ENCODE measurements around the gene ING5. TPM values are rescaled to one million over a fixed set of nuclear protein-coding genes. Genes with fewer than 3 reads are reported as not detected.
"Not testable (repeated sequence)": the region's sequence is repeated elsewhere in the genome, so short reads cannot be mapped to it uniquely, and the experiment has no call there.

ING5 gene
- total RNA-seq, 1 experiment from 2014 or later: 10.7 TPM

DNA sequence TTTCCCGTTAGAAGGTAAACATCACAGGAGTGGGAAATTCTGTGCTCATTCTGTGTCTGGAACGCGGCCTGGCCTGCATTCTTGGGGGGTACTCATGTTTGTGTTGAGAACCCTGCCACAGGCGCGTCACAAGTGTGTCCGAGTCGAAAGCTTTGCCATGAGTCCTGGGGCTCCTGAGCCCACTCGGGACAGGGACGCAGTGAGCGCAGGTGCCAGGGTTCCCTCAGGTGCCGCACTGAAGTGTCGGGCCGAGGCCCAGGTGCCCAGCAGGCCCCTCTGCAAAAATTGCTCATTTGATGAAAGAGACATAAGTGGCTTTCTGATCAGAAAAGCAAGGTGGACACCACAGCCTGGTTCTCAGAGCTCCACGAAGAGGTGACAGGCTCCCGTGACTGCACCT lies 37.3 kb downstream of the ING5 start:
- no peak for DNase-seq (ENCODE audit: low read depth)

DNA sequence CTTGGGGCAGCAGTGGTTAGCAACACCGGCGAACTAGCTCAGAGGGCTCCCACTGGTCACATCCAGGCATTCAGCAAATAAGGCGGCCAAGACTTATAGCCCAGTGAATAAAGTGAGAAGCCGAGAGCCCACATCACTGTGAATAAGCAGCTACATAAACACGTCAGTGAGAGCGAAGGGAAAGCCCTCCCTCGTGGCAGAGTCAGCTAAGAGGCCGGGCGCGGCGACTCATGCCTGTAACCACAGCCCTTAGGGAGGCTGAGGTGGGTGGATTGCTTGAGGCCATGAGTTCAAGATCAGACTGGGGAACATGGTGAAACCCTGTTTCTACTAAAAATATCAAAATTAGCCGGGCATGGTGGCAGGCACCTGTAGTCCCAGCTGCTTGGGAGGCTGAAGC lies 37.8 kb downstream of the ING5 start:
- DNase-seq (ENCODE audit: low read depth): peak; percentile 28

DNA sequence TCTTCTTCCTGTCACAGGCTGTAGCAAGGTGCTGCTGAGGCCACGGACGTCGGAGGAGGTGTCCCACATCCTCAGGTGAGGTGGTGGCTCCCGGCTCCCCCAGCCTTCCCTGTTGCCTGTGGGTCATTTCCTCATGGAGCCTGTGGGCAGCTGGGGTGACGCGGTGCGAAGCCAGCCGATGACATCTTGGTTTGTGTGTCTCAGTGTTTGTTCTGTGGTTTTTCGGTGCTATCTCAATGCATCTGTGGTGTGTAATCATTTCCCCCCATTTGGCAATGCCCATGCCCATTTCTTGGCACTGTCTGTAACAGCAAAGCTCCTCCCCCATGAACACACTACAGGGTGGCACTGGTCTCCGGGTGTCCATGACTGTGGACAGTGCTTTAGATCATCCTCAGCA lies 39.2 kb downstream of the ING5 start:
- DNase-seq (ENCODE audit: low read depth): peak; percentile 35

DNA sequence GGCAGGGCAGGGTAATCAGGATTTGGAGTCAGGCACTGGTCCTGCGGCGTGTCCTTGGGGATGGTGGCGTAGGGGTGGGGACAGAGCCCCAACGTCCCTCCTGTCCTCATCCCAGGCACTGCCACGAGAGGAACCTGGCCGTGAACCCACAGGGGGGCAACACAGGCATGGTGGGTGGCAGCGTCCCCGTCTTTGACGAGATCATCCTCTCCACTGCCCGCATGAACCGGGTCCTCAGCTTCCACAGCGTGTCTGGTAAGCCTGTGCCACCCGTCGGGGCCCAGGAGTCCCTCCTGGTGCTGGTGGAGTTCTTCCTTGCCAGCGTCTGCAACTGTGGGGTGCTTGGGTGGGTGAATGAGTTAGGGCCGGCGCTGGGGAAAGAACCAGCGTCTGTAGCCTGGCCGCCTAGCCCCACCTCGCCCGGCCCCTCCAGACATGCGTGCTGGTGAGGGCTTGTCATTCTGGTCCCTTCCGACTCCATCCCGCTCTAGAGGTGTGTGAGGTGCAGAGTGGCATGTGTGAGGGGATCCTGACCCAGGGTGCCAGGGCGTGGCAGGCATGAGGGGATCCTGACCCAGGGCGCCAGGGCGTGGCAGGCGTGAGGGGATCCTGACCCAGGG lies 40.6 kb downstream of the ING5 start:
- DNase-seq (ENCODE audit: low read depth): no peak

DNA sequence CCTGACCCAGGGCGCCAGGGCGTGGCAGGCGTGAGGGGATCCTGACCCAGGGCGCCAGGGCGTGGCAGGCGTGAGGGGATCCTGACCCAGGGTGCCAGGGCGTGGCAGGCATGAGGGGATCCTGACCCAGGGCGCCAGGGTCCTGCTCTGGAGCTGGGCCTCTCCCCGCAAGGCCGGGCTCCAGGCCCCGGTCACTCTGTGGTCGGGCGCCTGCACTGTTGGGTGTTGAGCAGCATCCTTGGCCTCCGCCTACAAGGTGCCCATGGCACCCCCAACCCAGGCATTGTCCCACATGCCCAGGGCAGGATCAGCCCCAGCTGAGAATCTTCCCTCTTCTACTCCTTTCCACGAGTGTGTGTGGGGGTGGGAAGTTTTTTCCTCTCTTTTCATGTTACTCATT lies 41.2 kb downstream of the ING5 start:
- not testable (repeated sequence) for DNase-seq (ENCODE audit: low read depth)

DNA sequence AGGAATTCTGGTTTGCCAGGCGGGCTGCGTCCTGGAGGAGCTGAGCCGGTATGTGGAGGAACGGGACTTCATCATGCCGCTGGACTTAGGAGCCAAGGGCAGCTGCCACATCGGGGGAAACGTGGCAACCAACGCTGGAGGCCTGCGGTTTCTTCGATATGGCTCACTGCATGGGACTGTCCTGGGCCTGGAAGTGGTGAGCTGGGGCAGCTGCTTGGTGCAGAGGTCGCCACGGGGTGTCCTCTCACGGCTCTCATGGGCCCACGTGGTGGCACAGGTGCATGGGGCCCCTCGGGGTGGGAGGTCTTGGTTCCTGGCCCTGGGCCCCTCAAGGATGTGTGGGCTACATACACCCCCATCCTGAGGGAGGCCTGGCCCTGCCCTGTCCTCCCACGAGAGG lies 41.8 kb downstream of the ING5 start:
- DNase-seq (ENCODE audit: low read depth): no peak

DNA sequence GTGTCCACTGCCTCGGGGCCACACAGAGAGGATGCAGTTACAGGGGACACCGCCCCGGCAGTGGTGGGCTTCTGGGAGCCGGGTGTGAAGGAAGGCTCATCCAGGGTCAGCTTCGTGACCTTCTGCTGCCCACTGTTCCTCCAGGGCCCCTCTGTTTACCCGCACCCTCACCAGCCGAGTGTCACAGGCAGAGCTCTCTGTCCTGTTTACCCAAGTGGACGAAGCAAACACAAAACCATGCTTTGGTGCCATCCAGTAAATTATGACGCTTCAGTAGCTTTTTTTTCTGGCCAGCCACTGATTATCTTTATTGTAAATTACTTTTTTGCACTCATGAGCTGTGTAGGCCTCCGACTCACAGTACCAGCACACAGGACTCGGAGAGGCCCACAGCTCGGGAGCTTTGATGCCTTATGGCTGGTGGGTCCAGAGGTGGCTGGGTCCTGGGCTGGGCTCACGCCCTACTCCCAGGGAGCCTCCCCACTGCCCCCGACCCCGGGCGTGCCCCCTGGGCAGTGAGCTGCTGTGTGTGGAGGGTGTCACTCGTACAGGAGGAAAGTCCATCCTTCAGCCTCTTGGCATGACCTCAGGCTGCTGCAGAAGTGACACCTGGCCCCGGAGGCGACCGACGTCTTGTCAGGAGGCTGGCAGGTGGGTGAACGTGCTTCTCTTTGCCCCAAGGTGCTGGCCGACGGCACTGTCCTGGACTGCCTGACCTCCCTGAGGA lies 42.4 kb downstream of the ING5 start:
- DNase-seq (ENCODE audit: low read depth): no peak

DNA sequence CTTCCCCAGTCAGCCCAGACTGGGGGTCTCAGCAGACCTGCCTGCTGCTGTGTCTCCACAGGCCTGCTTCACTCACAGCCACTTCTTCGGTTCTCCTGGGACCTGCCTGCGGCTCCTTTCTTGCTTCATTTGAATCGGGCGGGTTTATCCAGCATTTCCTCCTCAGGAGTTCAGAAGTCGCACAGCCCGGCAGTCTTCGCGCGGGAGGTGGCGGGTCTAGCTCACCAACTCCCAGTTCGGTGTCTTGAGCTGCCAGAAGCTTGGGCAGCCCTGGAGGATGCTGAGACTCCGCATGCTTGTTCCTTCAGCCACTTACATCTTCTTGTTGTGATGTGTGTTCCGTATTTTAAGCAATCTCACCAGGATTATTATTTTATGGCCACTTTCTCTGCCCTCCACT lies 43.4 kb downstream of the ING5 start:
- DNase-seq (ENCODE audit: low read depth): no peak

DNA sequence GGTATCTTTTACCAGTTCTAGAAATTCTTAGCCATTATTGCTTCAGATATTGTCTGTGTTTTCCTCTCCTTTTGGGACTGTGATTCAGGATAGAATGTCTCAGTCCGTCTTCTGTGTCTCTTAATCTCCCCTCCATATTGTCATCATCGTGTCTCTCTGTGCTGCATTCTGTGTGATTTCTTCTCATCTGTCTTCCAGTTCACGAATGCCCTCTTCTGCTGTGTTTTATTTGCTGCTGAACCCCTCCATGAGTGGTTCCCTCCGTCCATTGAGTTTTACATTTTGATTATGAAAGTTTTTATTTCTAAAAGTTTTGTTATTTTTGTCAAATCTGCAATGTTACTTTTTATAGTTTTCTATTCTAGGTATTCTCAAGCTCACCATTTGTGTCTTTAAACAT lies 44.2 kb downstream of the ING5 start:
- DNase-seq (ENCODE audit: low read depth): no peak

DNA sequence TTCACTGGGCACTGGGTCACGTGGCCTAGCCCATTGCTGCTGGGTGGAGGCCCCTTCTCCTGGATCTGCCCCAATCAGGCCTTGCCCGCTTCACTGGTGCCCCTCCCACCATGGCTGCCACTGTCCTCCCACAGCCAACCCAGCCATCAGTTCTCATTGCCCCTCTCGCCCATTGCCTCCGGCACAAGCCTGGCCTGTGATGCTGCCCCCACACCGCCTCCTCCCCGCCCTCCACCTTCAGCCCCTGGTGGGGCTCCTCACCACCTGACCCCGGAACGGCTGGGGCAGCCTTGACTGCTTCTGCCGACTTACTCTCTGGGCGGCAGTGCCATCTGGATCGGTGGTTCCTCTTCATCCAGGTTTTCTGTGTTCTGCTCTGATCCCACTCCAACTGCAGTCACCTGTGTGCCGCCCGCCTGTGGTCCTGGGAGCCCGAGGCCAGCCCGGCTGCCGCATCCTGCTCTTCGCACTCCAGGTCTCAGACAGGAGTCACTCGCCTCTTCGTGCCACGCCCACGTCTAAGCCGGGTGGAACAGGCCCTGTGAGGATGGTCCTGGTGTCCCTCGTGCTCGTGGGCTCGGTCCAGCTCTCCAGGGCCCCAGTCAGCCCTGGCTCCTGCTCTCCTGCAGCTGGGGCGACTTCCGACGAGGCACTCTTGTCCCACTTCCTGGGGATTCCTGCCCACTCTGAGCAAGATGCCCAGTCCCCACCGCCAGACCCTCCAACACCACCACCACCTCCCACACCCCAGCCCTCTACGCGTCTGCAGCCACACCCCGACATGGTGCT lies 46.8 kb downstream of the ING5 start:
- DNase-seq (ENCODE audit: low read depth): no peak

DNA sequence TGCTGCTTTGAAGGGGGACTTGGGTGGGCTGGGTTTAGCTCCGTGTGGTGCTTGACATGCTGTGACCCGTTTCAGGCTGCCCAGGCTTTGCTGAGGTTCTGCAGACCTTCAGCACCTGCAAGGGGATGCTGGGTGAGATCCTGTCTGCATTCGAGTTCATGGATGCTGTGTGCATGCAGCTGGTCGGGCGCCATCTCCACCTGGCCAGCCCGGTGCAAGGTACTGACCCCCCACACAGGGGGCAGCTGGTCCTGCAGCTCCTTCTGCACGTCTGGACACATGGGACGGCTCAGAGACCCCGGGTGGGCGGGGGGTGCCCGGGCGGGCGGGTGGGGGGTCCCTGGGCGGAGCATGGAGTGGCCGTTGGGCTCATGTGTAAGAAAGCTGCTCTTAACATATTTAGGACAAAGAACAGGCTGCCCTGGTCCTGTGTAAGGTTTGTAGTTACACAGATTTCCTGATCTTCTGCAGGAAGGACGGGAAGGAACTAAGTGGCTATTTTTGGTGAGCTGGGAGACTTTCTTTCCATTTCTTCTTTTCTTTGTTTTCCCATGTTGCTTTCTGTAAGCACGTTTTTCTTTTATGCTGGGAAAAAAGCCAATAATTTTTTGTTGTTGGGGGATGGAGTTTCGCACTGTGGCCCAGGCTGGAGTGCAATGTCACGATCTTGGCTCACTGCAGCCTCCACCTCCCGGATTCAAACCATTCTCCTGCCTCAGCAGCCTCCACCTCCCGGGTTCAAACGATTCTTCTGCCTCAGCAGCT lies 48.4 kb downstream of the ING5 start:
- no peak for DNase-seq (ENCODE audit: low read depth)

DNA sequence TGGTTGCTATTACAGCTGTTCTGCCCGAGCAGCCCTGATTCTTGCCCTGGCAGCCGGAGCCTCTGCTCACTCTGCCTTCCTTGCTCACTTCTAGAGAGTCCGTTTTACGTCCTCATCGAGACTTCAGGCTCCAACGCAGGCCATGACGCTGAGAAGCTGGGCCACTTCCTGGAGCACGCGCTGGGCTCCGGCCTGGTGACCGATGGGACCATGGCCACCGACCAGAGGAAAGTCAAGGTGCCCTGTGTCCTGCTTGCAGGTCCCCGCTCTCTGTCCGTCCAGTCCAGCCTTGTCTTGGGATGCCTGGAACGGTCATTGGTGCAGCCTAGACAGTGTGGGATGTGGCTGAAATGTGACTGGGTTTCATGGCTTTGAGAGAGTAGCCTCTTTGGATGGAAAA lies 49.3 kb downstream of the ING5 start:
- no peak for DNase-seq (ENCODE audit: low read depth)

DNA sequence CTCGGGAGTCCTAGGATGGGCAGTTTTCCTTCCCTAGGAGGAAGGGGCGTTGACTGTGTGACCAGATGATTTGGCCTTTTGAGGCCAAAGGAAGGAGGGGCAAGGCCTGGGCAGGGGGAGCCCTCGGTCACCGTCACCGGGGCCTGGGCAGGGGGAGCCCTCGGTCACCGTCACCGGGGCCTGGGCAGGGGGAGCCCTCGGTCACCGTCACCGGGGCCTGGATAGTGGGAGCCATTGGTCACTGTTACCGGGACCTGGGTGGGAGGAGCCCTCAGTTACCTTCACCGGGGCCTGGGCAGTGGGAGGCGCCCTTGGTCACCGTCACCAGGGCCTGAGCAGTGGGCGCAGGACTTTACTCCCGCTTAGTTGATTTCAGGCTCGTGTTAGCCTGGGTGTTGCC lies 49.9 kb downstream of the ING5 start:
- no peak for DNase-seq (ENCODE audit: low read depth)

DNA sequence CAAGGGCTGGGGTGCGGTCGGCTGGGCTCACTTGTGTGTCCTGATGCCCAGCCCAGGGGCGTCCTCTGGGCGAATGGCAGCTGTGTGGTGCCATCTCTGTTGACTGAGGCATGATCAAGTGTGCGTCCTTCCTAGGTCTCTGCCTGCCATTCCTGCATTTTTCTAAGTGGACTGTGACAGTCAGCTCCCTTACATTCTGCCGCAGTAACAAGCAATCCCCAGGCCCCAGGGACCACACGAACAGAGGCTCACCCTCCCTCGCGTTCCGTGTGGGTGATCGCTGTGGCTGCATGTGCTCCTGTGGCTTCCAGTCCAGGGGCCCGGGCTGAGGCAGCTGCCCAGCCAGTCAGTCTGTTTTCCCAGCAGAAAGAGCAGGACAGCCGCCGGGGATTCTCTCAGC lies 50.4 kb downstream of the ING5 start:
- DNase-seq (ENCODE audit: low read depth): no peak

DNA sequence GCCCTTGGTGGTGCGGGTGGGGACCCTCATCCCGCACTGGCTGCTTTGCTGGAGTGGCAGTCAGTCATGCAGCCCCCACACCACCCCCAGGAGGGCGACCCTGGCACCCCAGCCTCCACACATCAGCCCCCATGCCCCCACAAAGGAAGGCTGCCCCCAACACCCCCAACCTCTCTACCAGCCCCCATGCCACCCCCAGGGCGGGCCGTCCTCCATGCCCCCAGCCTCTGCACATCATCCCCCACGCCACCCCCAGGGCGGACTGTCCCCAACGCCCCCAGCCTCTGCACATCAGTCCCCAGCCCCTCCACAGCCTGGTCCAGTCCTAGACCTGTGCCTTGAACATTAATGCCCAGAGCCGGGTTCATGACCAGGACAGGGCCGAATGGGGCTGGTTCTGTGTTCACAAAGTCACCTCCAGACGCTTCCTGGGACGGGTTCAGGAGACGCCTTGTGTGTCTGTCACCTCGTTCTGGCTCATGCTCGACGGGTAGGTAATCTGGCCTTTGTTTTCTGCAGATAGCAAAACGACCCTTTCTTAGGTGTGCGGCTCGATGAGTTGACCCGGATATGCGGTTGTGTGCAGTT lies 50.9 kb downstream of the ING5 start:
- DNase-seq (ENCODE audit: low read depth): no peak

DNA sequence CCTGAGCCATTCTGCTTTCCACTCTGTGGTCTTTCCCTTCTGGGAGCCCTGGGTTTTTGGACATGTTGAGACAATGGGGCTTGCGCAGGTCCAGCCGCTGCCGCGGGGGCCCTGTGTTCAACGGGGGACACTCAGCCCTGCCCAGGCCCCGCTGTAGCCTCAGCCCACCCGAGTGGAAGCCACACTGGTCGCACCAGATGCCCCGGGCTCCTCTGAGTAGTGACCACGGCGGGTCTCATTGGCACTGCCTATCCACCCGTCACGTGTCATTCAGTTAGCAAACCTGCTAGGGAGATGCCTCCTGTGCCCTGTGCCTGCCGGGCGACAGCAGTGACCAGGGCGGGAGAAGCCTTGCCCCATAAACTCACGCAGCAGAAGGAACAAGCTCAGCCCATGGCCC lies 51.7 kb downstream of the ING5 start:
- no peak for DNase-seq (ENCODE audit: low read depth)

DNA sequence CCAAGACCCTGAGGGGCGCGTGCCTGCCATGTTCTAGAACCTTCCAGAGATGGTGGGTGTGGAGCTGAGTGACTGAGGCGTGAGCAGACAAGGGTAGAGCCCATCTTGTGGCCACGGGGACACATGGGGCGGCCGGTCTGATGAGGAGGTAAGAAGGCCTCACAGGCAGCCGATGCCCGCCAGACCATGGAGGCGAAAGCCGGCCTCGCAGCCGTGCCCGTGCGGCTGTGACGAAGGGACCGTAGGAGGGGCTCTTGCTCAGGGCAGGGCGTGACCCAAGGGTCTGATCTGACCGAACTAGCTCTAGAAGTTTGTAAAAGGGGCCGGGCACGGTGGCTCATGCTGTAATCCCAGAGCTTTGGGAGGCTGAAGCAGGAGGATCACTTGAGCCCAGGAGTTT lies 52.2 kb downstream of the ING5 start:
- no peak for DNase-seq (ENCODE audit: low read depth)

DNA sequence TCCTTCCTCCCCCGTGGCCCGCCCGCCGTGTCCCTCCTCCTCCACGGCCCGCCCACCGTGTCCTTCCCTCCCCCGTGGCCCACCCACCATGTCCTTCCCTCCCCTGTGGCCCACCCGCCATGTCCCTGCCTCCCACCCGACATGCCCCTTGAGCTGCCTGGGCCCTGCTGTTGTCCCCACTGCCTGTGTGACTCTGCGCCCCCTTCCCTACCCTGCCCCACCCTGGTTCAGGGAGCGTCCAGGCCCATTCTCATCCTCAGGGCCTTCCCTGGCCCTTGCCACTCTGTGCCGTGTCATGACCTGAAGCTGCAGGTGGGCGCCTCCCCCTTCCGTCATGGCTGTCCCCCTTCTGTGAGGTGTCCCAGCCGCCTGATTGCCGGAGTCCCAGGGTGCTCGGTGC lies 53.3 kb downstream of the ING5 start:
- DNase-seq (ENCODE audit: low read depth): no peak

DNA sequence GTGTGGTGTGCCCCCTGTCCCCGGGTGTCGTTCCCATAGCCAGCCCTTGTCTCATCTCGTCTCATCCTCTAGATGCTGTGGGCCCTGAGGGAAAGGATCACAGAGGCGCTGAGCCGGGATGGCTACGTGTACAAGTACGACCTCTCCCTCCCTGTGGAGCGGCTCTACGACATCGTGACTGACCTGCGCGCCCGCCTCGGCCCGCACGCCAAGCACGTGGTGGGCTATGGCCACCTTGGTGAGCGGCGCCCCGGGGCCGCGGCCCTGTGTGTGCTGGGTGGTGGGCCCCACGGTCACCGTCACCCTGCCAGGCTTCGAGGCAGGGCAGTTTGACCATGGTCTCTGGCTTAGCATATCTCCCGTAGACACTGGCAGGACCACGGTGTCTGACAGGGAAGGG lies 53.9 kb downstream of the ING5 start:
- no peak for DNase-seq (ENCODE audit: low read depth)

DNA sequence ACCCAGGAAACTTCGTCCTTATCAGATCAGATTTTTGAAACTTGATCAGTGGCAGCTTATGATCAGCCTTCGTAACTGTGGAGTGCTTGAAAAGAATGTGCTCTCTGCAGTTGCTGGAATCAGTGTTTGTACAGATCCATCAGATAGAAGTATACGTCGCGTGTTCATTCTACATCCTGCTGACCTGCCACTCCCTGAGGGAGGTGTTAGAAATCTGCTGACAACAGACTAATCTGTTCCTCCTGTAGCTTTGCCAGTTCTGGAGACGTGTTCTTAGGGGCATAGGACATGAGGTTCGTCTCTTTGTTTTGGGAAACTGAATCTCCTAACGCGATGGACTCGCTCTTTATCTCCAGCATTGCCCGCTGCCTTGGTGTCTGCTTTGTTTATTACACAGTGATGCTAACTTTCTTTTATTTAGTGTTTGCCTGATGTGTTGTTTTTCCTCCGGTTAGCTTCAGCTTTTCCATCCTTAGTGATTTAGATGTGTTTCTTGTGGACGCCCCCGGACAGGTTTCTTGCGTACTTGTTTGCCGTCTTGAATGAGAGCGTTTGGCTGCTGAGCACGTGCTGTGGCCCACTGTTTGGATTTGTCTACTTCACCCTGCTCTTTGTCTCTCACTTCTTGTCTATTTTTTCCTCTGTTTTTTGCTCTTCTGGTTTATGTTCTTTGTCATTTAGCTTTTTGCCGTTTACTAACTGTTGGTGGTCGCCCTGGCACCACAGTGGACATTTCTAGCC lies 57.4 kb downstream of the ING5 start:
- DNase-seq (ENCODE audit: low read depth): no peak

DNA sequence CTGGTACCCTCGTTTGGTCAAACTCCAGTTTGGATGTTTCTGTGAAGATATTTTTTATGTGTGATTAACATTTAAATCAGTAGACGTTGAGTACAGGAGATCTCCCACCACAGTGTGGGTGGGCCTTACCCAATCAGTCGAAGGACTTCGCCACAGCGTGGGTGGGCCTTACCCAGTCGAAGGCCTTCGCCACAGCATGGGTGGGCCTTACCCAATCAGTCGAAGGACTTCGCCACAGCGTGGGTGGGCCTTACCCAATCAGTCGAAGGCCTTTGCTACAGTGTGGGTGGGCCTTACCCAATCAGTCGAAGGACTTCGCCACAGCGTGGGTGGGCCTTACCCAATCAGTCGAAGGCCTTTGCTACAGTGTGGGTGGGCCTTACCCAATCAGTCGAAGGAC lies 58.1 kb downstream of the ING5 start:
- not testable (repeated sequence) for DNase-seq (ENCODE audit: low read depth)

Measured in RPMI7951 (cell line).